Testis (tissue), 3 donors: ENCODE results near the gene RAB21. TPM values are rescaled to one million over a fixed set of nuclear protein-coding genes. Genes with fewer than 3 reads are reported as not detected.
"Not testable (repeated sequence)": the region's sequence is repeated elsewhere in the genome, so short reads cannot be mapped to it uniquely, and the experiment has no call there.

Experiments
- DNase-seq: peaks from one replicate; pipeline ENCODE4 v3.0.0-alpha.2; 2019
- H3K27ac ChIP-seq, 2 donors: fragments of 200-600 bp; sonication (generic); one replicate each; pipeline ENCODE4 v1.5.1; 2019
- H3K27me3 ChIP-seq: fragments of 200-600 bp; sonication (generic); one replicate; pipeline ENCODE4 v1.5.1; 2019
- H3K36me3 ChIP-seq: fragments of 200-600 bp; sonication (generic); one replicate; pipeline ENCODE4 v1.5.1; 2017; ENCODE audit warnings: low read depth; ENCODE audit errors: missing control alignments
- H3K4me1 ChIP-seq: fragments of 200-600 bp; sonication (generic); one replicate; pipeline ENCODE4 v1.5.1; 2019
- H3K4me3 ChIP-seq, 2 donors: fragments of 200-600 bp; sonication (generic); one replicate each; pipeline ENCODE4 v1.5.1; 2017 to 2019
- H3K9me3 ChIP-seq: fragments of 200-600 bp; sonication (generic); one replicate; pipeline ENCODE4 v1.5.1; 2017
- POLR2A ChIP-seq: fragments of 450-650 bp; IDR thresholded peaks from one replicate; pipeline ENCODE4 v1.6.1; 2017; ENCODE audit warnings: antibody characterized with exemption, mild to moderate bottlenecking, moderate library complexity
- WGBS, 2 donors: methylation state at CpG; one replicate each; pipeline ENCODE4 v1.1.5; 2018; 5-methylcytosine and 5-hydroxymethylcytosine counted together
- intact Hi-C: fragments of 100-400 bp; cut with DNase I; formaldehyde crosslinking; loops from one replicate; pipeline ENCODE4 v1.15.1; 2023; ENCODE audit warnings: low total_unique reads
- polyA plus RNA-seq: library from polyadenylated mRNA; stranded (reverse); fragments of 350-450 nt; fragmentation: Illumina TruSeq; extraction: RNeasy Lipid Tissue Mini Kit (QIAGEN cat#74804); gene quantifications from one replicate; pipeline ENCODE4 v1.2.3, GENCODE V29; 2014; ENCODE audit warnings: low read depth, low replicate concordance; ENCODE audit not compliant: insufficient read depth
- total RNA-seq, 2 donors: library from RNA; depleted of rRNA; stranded (reverse); fragments of >200 nt; gene quantifications; one replicate each; pipeline ENCODE4 v1.2.3, GENCODE V29; 2016
- TF ChIP-seq, protein P1 (sequence below), 3 experiments: fragments of 450-650 bp in 2 of 3; fragments of 200-600 bp in 1 of 3; sonication (generic) in 1 of 3; IDR thresholded peaks; one replicate each; pipeline ENCODE4 v1.5.1; 2016 to 2019; ENCODE audit warnings: antibody characterized with exemption in 3 of 3, mild to moderate bottlenecking in 2 of 3, moderate library complexity in 1 of 3

The RAB21 gene
- total and polyA plus RNA-seq, 3 donors from 2014 or later: 13.3 to 56.9 (median 27.1) TPM

DNA sequence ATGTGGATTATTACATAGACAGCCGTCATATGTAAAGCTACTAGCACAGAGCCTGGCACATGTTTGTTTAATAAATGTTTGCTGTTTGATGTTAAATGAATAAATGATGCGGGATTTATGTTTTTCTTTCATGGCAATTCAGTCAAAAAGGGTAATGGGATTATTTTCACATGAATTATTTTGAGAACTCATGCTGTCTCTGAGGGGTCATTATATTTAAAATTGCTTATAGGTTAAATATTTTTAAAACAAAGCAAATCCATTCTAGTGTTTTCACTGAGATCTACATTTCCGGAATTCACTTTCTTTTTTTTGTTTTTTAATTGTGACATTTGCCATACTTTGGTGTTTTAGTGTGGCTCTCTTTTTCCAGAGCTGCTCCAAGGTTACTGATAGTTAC lies 5.3 kb downstream of the RAB21 start:
- TF ChIP-seq POLR2A: no peak
- TF ChIP-seq, protein P1, sequence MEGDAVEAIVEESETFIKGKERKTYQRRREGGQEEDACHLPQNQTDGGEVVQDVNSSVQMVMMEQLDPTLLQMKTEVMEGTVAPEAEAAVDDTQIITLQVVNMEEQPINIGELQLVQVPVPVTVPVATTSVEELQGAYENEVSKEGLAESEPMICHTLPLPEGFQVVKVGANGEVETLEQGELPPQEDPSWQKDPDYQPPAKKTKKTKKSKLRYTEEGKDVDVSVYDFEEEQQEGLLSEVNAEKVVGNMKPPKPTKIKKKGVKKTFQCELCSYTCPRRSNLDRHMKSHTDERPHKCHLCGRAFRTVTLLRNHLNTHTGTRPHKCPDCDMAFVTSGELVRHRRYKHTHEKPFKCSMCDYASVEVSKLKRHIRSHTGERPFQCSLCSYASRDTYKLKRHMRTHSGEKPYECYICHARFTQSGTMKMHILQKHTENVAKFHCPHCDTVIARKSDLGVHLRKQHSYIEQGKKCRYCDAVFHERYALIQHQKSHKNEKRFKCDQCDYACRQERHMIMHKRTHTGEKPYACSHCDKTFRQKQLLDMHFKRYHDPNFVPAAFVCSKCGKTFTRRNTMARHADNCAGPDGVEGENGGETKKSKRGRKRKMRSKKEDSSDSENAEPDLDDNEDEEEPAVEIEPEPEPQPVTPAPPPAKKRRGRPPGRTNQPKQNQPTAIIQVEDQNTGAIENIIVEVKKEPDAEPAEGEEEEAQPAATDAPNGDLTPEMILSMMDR (IDR thresholded peaks at IDR 0.05): no peak
- DNase-seq: no peak
- H3K9me3 ChIP-seq: no peaks in the 10 kb centered on the region
- H3K27ac ChIP-seq: no peak overlapping the region
- intact Hi-C loops: no loop called here
- no peak overlapping the region for H3K4me3 ChIP-seq
- H3K27me3 ChIP-seq: no peaks in the 10 kb centered on the region
- no peaks in the 10 kb centered on the region for H3K36me3 ChIP-seq
- H3K4me1 ChIP-seq: peaks cover 11% of the 10 kb centered on the region
- WGBS, 2 donors: 94 to 95% methylated on average over 3 of the region's 3 CpGs

DNA sequence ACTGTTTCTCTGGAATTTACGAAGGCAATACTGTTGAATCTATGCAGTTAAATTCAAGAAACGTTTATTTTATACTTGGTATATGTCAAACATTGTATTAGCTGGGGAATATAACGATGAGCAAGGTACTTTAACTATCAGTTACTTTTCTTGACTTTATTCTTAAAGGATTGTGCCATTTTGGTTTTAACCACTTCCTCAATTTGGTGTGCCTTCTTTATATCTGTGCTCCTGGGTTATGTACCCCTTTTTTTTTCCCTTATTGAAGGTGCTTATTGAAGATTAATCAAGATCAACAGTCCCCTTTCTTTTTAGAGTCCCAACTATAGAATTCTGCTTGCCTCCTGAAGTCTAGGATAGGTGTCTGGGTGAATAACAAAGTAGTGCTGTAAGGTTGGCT lies 5.8 kb downstream of the RAB21 start:
- WGBS, 2 donors: 76 to 80% methylated on average over 3 of the region's 3 CpGs
- Histone ChIP-seq H3K27ac (no peak overlapping the region), H3K4me3 (no peak overlapping the region), H3K27me3 (no peaks in the 10 kb centered on the region), H3K4me1 (peaks cover 11% of the 10 kb centered on the region), H3K9me3 (no peaks in the 10 kb centered on the region), H3K36me3 (no peaks in the 10 kb centered on the region)
- DNase-seq: no peak
- intact Hi-C loops: no loop called here
- TF ChIP-seq POLR2A: no peak
- TF ChIP-seq, protein P1 (IDR thresholded peaks at IDR 0.05): no peak

- WGBS, 2 donors: 85 to 100% methylated on average over 1 of the region's 1 CpG
- H3K4me3 ChIP-seq, DNase-seq, H3K4me1 ChIP-seq, H3K27ac ChIP-seq, H3K36me3 ChIP-seq, intact Hi-C loops, H3K9me3 ChIP-seq, H3K27me3 ChIP-seq: not testable (repeated sequence)
These were observed 6.7 kb downstream of the RAB21 start for GRCh38 chr12:71761354-71761753.

DNA sequence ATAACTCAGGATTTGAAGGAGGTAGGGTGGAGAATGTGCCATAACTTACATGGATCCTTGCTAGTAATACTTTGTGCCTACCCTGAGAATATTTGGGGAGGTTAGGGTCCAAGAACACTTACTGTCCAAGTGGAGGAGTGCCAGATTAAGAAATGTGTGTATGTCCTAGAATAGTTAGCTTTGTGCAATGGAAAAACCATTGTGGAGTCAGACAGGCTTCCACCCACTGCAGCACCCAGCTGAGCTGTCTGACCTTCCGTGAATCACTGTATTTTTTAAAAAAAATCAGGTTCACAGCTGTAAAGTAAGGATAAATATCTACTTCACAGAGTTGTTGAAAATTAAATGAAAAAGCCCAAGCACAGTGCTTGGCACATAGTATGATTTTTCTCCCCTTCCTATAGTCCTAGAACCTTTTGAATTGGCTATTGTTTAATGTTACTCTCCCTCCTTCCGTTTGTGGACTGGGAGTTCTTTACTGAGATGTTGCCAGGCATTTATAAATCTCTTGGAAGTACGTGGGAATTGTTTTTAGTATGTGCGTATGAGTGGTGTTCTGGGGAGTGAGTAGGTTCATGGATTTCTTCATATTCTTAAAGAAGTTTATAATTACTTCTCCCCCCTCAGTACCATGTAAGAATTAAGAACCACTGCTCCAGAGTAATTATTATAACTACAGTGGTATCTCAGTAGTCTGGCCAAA lies 9.2 kb downstream of the RAB21 start:
- Histone ChIP-seq H3K36me3 (no peaks in the 10 kb centered on the region), H3K4me1 (no peaks in the 10 kb centered on the region), H3K4me3 (no peak overlapping the region), H3K27ac (no peak overlapping the region), H3K27me3 (no peaks in the 10 kb centered on the region), H3K9me3 (no peaks in the 10 kb centered on the region)
- no peak for TF ChIP-seq POLR2A
- TF ChIP-seq, protein P1 (IDR thresholded peaks at IDR 0.05): no peak
- DNase-seq: no peak
- intact Hi-C loops: no loop called here
- WGBS, 2 donors: 41 to 63% methylated on average over 4 of the region's 4 CpGs

DNA sequence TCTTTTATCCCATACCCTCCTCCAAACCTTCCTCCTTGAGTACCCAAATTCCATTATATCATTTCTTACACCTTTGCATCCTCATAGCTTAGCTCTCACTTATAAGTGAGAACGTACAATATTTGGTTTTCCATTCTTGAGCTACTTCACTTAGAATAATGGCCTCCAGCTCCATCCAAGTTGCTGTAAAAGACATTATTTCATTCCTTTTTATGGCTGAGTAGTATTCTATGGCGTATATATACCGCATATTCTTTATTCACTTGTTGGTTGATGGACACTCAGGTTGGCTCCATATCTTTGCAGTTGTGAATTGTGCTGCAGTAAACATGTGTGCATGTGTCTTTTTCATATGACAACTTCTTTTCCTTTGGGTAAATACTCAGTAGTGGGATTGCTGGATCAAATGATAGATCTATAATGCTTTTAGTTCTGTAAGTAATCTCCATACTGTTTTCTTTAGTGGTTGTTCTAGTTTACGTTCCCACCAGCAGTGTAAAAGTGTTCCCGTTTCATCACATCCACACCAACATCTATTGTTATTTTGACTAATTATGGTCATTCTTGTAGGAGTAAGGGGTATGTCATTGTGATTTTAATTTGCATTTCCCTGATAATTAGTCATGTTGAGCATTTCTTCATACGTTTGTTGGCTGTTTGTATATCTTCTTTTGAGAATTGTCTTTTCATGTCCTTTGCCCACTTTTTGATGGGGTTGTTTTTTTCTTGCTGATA lies 10.1 kb downstream of the RAB21 start:
- TF ChIP-seq, protein P1 (IDR thresholded peaks at IDR 0.05): no peak
- no peak for TF ChIP-seq POLR2A
- Histone ChIP-seq H3K36me3 (no peaks in the 10 kb centered on the region), H3K4me1 (no peaks in the 10 kb centered on the region), H3K9me3 (no peaks in the 10 kb centered on the region), H3K27me3 (no peaks in the 10 kb centered on the region), H3K4me3 (no peak overlapping the region), H3K27ac (no peak overlapping the region)
- no peak for DNase-seq
- intact Hi-C loops: no loop called here
- WGBS, 2 donors: 96% methylated on average over 6 of the region's 6 CpGs
